ENCODE measurements around the gene COPS9.

- TF ChIP-seq CTCF (IDR thresholded peaks at IDR 0.05) (no peak), POLR2A (IDR thresholded peaks at IDR 0.05) (no peak), POLR2AphosphoS5 (IDR thresholded peaks at IDR 0.05) (no peak)
These were observed 5.6 kb upstream of the COPS9 start for GRCh38 chr2:240141736-240142135.
